ENCODE data around the gene ENOX2. TPM values are rescaled to one million over a fixed set of nuclear protein-coding genes. Genes with fewer than 3 reads are reported as not detected.

Gene ENOX2
- total RNA-seq, 1 donor from 2014 or later = 13.6 TPM

- DNase-seq (ENCODE audit: extremely low spot score, unreplicated experiment) = no peak
- Mint-ChIP-seq H3K36me3 (ENCODE audit: unreplicated experiment) (no peaks in the 10 kb centered on the region), H3K9me3 (ENCODE audit: unreplicated experiment) (no peaks in the 10 kb centered on the region), H3K4me3 (ENCODE audit: unreplicated experiment) (no peak overlapping the region), H3K27me3 (ENCODE audit: unreplicated experiment) (no peaks in the 10 kb centered on the region), H3K4me1 (ENCODE audit: unreplicated experiment) (no peaks in the 10 kb centered on the region), H3K27ac (ENCODE audit: unreplicated experiment) (no peak overlapping the region)
- no peak for TF ChIP-seq CTCF (IDR thresholded peaks at IDR 0.05)
These were observed 277.6 kb downstream of the ENOX2 start for GRCh38 chrX:130625386-130625785.

- no peak for DNase-seq (ENCODE audit: extremely low spot score, unreplicated experiment)
- Mint-ChIP-seq H3K9me3 (ENCODE audit: unreplicated experiment) (no peaks in the 10 kb centered on the region), H3K4me3 (ENCODE audit: unreplicated experiment) (no peak overlapping the region), H3K36me3 (ENCODE audit: unreplicated experiment) (no peaks in the 10 kb centered on the region), H3K4me1 (ENCODE audit: unreplicated experiment) (no peaks in the 10 kb centered on the region), H3K27me3 (ENCODE audit: unreplicated experiment) (no peaks in the 10 kb centered on the region), H3K27ac (ENCODE audit: unreplicated experiment) (no peak overlapping the region)
- no peak for TF ChIP-seq CTCF (IDR thresholded peaks at IDR 0.05)
These were observed 279.5 kb downstream of the ENOX2 start for GRCh38 chrX:130623518-130623917.

- no peaks in the 10 kb centered on the region for H3K9me3 Mint-ChIP-seq (ENCODE audit: unreplicated experiment)
- no peak for TF ChIP-seq CTCF (IDR thresholded peaks at IDR 0.05)
- H3K36me3 Mint-ChIP-seq (ENCODE audit: unreplicated experiment) = no peaks in the 10 kb centered on the region
- DNase-seq (ENCODE audit: extremely low spot score, unreplicated experiment) = no peak
- H3K4me1 Mint-ChIP-seq (ENCODE audit: unreplicated experiment) = no peaks in the 10 kb centered on the region
- no peak overlapping the region for H3K4me3 Mint-ChIP-seq (ENCODE audit: unreplicated experiment)
- H3K27me3 Mint-ChIP-seq (ENCODE audit: unreplicated experiment) = no peaks in the 10 kb centered on the region
- H3K27ac Mint-ChIP-seq (ENCODE audit: unreplicated experiment) = no peak overlapping the region
These were observed 287.1 kb downstream of the ENOX2 start for GRCh38 chrX:130615941-130616340.

GRCh38 chrX:130607431-130607830, 295.6 kb downstream of the ENOX2 start:
- H3K27ac Mint-ChIP-seq (ENCODE audit: unreplicated experiment) = no peak overlapping the region
- peaks cover 9% of the 10 kb centered on the region for H3K27me3 Mint-ChIP-seq (ENCODE audit: unreplicated experiment)
- no peak for DNase-seq (ENCODE audit: extremely low spot score, unreplicated experiment)
- H3K36me3 Mint-ChIP-seq (ENCODE audit: unreplicated experiment) = no peaks in the 10 kb centered on the region
- H3K4me1 Mint-ChIP-seq (ENCODE audit: unreplicated experiment) = no peaks in the 10 kb centered on the region
- no peaks in the 10 kb centered on the region for H3K9me3 Mint-ChIP-seq (ENCODE audit: unreplicated experiment)
- H3K4me3 Mint-ChIP-seq (ENCODE audit: unreplicated experiment) = no peak overlapping the region
- no peak for TF ChIP-seq CTCF (IDR thresholded peaks at IDR 0.05)

GRCh38 chrX:130606425-130606824, 296.6 kb downstream of the ENOX2 start:
- DNase-seq (ENCODE audit: extremely low spot score, unreplicated experiment) = no peak
- Mint-ChIP-seq H3K4me3 (ENCODE audit: unreplicated experiment) (no peak overlapping the region), H3K27me3 (ENCODE audit: unreplicated experiment) (peaks cover 9% of the 10 kb centered on the region), H3K36me3 (ENCODE audit: unreplicated experiment) (no peaks in the 10 kb centered on the region), H3K4me1 (ENCODE audit: unreplicated experiment) (no peaks in the 10 kb centered on the region), H3K27ac (ENCODE audit: unreplicated experiment) (no peak overlapping the region), H3K9me3 (ENCODE audit: unreplicated experiment) (no peaks in the 10 kb centered on the region)
- TF ChIP-seq CTCF (IDR thresholded peaks at IDR 0.05) = no peak

Measured in osteocyte (in vitro differentiated cells).